ENCODE data around the gene ADI1. TPM values are rescaled to one million over a fixed set of nuclear protein-coding genes. Genes with fewer than 3 reads are reported as not detected.

ADI1 gene
- total and polyA plus RNA-seq, 8 donors: 9.9 to 29.7 (median 19.6) TPM

DNA sequence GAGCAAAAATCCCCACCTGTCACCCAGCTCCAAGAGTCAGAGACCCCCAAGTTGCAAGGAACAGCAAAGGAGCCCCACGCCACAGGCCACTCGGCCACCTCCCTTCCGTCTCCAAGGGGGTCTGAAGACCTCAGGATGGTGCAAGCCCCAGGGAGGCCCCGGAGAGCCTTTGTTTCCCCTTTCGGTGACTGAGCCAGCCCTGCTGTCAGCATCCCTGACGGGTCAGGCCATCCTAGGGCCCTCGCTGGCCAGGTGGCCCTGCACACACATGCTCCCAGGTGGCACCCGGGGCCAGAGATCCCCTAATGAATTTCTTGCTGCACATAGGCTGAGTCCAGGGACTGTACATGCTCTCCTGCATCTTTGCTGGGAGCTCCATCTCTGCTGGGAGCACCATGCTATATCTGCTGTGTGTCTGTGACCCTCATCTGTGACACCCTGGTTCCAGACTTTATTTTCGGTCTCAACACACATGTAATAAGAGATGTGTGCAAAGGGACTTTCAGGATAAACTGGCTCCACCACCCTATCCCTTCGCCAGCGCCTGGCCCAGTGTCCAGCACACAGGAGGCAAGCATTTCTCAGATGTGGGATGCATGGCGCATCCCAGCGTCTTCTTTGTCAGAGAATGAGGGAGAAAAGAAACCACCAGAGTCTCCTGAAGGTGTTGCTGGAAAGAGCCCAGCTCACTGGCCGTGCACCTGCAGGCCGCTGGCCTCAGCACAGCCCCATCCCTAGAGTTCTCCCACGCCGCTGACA lies 27.4 kb downstream of the ADI1 start:
- WGBS, 2 donors: 92 to 94% methylated on average over 17 of the region's 17 CpGs
- Histone ChIP-seq H3K36me3 (peaks cover 0 to under 1% (median 0%) of the 10 kb centered on the region in 3 donors), H3K4me1 (peaks cover 0 to 4% (median 0%) of the 10 kb centered on the region in 3 donors), H3K9me3 (no peaks in the 10 kb centered on the region), H3K27ac (no peak overlapping the region), H3K4me3 (no peak overlapping the region), H3K27me3 (no peaks in the 10 kb centered on the region)
- intact Hi-C loops (cut with DNase I): no loop called here
- ATAC-seq (no peak), DNase-seq (no peak), FAIRE-seq (no peak)
- no peak for TF ChIP-seq CTCF (IDR thresholded peaks at IDR 0.05)

DNA sequence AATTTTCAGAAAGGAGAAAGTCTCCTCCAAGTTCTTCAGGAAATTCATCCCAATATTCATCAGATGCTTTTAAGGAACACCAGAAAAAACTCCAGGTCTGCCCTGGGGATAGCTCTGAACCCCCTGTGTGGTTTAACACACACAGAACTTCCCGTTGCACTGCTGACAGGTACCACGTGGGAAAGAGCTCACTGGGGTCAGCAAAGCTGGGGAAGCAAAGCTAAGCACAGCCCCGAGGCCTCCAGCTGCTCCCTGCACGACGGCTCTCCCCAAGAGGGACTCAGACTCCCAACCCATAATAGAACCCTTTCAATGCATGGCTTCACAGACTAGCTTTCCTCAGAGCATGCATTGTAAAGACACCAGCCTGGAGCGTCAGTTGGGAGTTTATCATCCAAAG lies 28.0 kb downstream of the ADI1 start:
- peaks cover 0 to 4% (median 0%) of the 10 kb centered on the region in 3 donors for H3K4me1 ChIP-seq
- DNase-seq (no peak), FAIRE-seq (no peak), ATAC-seq (no peak)
- peaks cover 0 to under 1% (median 0%) of the 10 kb centered on the region in 3 donors for H3K36me3 ChIP-seq
- TF ChIP-seq CTCF (IDR thresholded peaks at IDR 0.05): no peak
- no peak overlapping the region for H3K4me3 ChIP-seq
- WGBS, 2 donors: 60 to 76% methylated on average over 6 of the region's 6 CpGs
- no peaks in the 10 kb centered on the region for H3K9me3 ChIP-seq
- intact Hi-C loops (cut with DNase I): no loop called here
- no peak overlapping the region for H3K27ac ChIP-seq
- H3K27me3 ChIP-seq: no peaks in the 10 kb centered on the region

- H3K27me3 ChIP-seq: no peaks in the 10 kb centered on the region
These were observed 28.9 kb downstream of the ADI1 start for GRCh38 chr2:3490191-3491170.

DNA sequence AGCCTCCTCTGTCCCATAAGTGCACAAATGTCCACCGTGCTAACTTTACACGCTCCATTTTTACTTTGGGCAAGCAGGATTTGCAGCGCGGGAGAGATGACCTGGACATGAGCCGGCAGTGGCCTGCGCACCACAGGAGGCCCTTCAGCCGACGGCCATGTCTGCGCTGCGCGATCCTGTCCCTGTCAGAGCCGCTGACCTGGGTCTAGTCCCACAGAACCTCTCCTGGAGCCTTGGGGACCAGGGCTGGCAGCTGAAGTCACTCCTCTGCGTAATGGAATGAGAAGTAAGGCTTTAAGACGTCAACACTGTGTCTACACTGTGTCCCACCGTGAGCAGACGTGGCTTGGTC lies 29.6 kb downstream of the ADI1 start:
- ATAC-seq (no peak), FAIRE-seq (no peak), DNase-seq (no peak)
- H3K4me1 ChIP-seq: peaks cover 0 to 4% (median 0%) of the 10 kb centered on the region in 3 donors
- WGBS, 2 donors: 93 to 94% methylated on average over 16 of the region's 16 CpGs
- H3K27ac ChIP-seq: no peak overlapping the region
- no peaks in the 10 kb centered on the region for H3K27me3 ChIP-seq
- TF ChIP-seq CTCF (IDR thresholded peaks at IDR 0.05): no peak
- H3K36me3 ChIP-seq: peaks cover 0 to 6% (median 0%) of the 10 kb centered on the region in 3 donors
- intact Hi-C loops (cut with DNase I): no loop called here
- H3K9me3 ChIP-seq: no peaks in the 10 kb centered on the region
- no peak overlapping the region for H3K4me3 ChIP-seq

More at GRCh38 chr2:3490191-3491170, 28.9 kb downstream of the ADI1 start:
- TF ChIP-seq CTCF (IDR thresholded peaks at IDR 0.05): no peak
- WGBS, 2 donors: 87% methylated on average over 26 to 27 of the region's 27 CpGs
- Histone ChIP-seq H3K27ac (no peak overlapping the region), H3K4me1 (peaks cover 0 to 4% (median 0%) of the 10 kb centered on the region in 3 donors), H3K9me3 (no peaks in the 10 kb centered on the region), H3K36me3 (peaks cover 0 to 6% (median 0%) of the 10 kb centered on the region in 3 donors), H3K4me3 (no peak overlapping the region)
- intact Hi-C loops (cut with DNase I): no loop called here
- FAIRE-seq (no peak), ATAC-seq (no peak), DNase-seq (no peak)

All from pancreas (tissue), 10 donors.